Activated naive CD8-positive, alpha-beta T cell (primary cell): ENCODE measurements around the gene IGF2R.
"Not testable (repeated sequence)": the region's sequence is repeated elsewhere in the genome, so short reads cannot be mapped to it uniquely, and the experiment has no call there.

Experiments
- H3K27ac Mint-ChIP-seq: one replicate; pipeline ENCODE4 v1.8.0; 2021; ENCODE audit warnings: mixed read lengths
- H3K27me3 Mint-ChIP-seq: one replicate; pipeline ENCODE4 v1.8.0; 2021; ENCODE audit warnings: mixed read lengths
- H3K36me3 Mint-ChIP-seq: one replicate; pipeline ENCODE4 v1.8.0; 2021; ENCODE audit warnings: mixed read lengths
- H3K4me1 Mint-ChIP-seq: one replicate; pipeline ENCODE4 v1.8.0; 2021; ENCODE audit warnings: low read depth, mixed read lengths
- H3K4me3 Mint-ChIP-seq: one replicate; pipeline ENCODE4 v1.8.0; 2021; ENCODE audit warnings: mild to moderate bottlenecking, mixed read lengths
- H3K9me3 Mint-ChIP-seq: one replicate; pipeline ENCODE4 v1.8.0; 2021; ENCODE audit warnings: low read depth, mixed read lengths

IGF2R gene

DNA sequence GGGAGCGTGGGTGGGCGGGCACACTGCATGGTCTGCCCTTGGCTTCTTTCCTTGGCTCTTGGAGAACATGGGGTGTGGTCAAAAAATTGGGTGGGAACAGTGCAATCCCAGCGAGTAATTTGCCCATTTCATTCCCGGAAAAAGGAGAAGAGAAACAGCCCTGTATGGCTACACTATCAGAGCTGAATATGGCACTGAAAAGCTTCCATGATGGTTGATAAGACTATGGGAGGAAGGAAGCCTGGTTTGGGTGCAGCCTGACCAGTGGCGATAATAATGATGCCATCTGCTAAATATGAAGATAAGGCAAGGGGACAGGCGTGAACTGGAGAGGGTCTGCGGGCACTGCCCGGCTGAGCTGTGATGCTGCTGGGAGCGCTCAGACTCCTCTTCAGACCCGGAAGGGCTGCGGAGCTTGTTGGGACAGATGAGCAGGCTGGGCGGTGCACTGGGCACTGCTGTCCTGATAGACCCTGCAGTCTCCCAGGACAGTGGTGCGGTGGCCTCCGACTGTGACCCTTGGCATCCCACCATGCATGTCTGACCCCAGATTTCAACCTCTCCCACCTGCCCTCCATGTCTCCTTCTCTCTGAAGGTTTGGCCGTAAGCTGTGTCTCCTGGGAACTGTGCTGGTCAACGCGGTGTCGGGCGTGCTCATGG is 162.9 kb downstream of the IGF2R start:
- Mint-ChIP-seq H3K27ac (no peak overlapping the region), H3K9me3 (no peaks in the 10 kb centered on the region)

DNA sequence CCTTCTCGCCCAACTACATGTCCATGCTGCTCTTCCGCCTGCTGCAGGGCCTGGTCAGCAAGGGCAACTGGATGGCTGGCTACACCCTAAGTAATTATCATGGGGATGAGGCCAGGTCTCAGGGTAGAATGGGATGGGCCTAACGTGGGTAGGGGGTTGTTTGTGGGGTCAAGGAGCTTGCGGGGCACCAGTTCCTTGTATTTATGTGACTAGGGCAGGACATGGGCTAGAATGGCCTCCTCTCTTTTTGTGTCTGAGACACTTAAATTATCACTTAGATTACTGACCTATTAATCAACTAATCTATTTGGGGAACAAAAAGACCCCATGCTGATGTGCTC is 163.4 kb downstream of the IGF2R start:
- no peak overlapping the region for H3K27ac Mint-ChIP-seq

More for the DNA sequence above, 162.9 kb downstream of the IGF2R start:
- no peaks in the 10 kb centered on the region for H3K27me3 Mint-ChIP-seq
- no peak overlapping the region for H3K4me3 Mint-ChIP-seq
- H3K36me3 Mint-ChIP-seq: no peaks in the 10 kb centered on the region
- peaks cover 2% of the 10 kb centered on the region for H3K4me1 Mint-ChIP-seq

DNA sequence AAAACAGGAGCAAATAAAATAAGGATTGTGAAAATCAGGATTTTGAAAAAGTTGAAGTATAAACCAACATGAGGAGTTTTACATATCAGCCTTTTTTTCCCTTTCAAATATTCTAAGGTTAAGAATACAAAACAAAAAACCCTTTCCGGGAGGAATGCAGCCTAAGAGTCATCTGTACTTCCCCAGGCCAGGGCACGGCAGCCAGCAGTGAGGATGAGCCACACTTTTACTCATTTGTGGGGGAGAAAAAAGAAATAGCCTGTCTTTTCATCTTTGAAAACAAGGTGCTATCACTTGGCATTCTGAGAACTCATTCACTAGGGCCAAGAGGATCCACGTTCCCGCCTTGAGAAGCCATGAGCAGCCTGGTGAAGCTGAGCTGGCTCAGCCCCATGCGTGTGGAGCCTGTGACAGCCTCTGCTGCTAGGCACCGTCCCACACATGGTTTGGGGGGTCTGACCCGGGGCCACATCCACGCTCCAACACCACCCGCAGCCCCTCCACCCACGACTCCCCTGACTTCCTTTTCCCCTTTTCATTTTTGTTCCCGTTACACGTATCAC is 164.0 kb downstream of the IGF2R start:
- Mint-ChIP-seq H3K27ac (no peak overlapping the region), H3K36me3 (no peaks in the 10 kb centered on the region), H3K4me1 (peaks cover 2% of the 10 kb centered on the region), H3K27me3 (no peaks in the 10 kb centered on the region), H3K4me3 (no peak overlapping the region), H3K9me3 (no peaks in the 10 kb centered on the region)

More for the DNA sequence above, 163.4 kb downstream of the IGF2R start:
- no peaks in the 10 kb centered on the region for H3K27me3 Mint-ChIP-seq
- no peaks in the 10 kb centered on the region for H3K9me3 Mint-ChIP-seq
- peaks cover 2% of the 10 kb centered on the region for H3K4me1 Mint-ChIP-seq
- H3K4me3 Mint-ChIP-seq: no peak overlapping the region
- H3K36me3 Mint-ChIP-seq: no peaks in the 10 kb centered on the region

DNA sequence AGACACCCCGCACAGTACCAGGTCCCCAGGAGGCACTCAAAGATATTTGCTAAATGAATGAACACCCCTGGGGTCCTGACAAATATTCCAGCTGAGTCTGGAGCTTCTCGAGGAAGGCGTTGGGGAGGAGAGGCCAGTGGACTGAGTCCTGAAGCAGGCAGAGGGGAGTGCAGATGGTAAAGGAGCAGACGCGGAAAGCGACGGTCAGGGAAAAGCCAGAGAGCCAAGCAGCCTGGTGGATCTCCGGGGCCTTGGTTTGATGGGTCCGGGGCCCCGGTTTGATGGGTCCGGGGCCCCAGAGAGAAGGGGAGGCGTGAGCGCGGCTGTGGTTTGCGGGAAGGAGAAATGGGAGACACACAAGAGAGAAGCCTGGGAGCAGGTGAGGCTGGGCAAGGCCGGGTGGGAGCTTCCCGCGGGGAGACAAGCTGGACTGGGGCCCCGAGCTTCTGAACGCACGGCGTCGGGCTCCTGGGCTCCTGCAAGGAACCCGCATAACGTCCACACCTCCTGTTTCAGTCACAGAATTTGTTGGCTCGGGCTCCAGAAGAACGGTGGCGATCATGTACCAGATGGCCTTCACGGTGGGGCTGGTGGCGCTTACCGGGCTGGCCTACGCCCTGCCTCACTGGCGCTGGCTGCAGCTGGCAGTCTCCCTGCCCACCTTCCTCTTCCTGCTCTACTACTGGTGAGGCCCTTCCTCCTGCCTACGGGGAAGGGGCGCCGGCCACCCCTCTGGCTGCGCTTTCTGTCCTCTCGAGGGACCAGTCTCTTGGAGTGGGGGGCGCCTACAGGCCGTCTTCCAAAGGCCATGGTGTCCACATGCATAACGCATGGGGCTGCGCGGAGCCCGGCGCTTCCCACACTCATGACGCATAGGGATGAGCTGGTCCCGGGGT is 164.8 kb downstream of the IGF2R start:
- H3K4me1 Mint-ChIP-seq: peaks cover 9% of the 10 kb centered on the region
- no peaks in the 10 kb centered on the region for H3K36me3 Mint-ChIP-seq
- H3K27me3 Mint-ChIP-seq: peaks cover 3% of the 10 kb centered on the region
- H3K4me3 Mint-ChIP-seq: no peak overlapping the region
- no peaks in the 10 kb centered on the region for H3K9me3 Mint-ChIP-seq
- H3K27ac Mint-ChIP-seq: no peak overlapping the region

DNA sequence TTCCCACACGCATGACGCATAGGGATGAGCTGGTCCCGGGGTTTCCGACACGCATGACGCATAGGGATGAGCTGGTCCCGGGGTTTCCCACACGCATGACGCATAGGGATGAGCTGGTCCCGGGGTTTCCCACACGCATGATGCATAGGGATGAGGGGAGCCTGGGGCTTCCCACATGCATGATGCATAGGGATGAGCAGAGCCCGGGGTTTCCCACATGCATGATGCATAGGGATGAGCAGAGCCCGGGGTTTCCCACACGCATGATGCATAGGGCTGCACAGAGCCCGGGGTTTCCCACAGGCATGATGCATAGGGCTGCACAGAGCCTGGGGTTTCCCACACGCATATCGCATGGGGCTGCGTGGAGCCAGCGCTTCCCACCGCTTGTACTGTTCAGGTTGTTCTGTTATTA is 165.5 kb downstream of the IGF2R start:
- not testable (repeated sequence) for H3K27me3 Mint-ChIP-seq, H3K9me3 Mint-ChIP-seq, H3K4me3 Mint-ChIP-seq, H3K27ac Mint-ChIP-seq, H3K36me3 Mint-ChIP-seq
- H3K4me1 Mint-ChIP-seq: peaks cover 12% of the 10 kb centered on the region

DNA sequence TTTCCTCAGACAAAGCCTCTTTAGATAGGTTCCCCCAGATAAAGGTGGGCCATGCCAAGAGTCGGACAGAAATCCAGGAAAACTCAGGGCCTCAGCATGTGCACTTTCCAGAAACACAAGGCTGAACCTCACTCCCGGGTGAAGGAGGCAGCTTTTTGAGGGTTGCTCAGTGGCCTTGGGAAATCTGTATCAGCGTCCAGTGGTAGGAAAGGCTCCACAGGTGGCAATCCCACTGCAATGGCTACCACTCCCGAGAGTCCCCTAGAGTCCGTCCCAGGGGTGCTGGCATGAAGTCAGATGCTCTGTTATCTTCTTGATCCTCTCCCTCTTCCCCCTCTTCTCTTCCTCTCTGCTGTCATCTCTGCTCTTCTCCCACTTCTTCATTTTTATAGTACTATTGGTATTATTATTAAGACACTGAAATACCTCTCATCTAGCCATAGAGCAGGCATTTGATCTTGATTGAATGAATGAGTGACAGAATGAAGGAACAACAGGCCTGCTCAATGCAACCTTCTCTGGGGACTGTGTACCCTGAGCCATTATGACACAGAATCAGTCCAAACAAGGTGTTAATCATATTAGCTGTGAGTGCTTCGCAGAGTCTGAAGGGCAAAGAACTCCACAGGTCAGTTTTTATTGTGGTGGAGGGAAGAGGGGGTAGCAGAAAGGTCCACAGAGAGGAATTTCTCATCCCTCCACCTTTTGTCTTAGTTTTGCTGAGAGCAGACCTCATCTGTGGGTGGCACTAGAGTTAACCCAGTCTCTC is 166.1 kb downstream of the IGF2R start:
- Mint-ChIP-seq H3K27ac (peak overlapping the region; percentile 61), H3K9me3 (no peaks in the 10 kb centered on the region)

DNA sequence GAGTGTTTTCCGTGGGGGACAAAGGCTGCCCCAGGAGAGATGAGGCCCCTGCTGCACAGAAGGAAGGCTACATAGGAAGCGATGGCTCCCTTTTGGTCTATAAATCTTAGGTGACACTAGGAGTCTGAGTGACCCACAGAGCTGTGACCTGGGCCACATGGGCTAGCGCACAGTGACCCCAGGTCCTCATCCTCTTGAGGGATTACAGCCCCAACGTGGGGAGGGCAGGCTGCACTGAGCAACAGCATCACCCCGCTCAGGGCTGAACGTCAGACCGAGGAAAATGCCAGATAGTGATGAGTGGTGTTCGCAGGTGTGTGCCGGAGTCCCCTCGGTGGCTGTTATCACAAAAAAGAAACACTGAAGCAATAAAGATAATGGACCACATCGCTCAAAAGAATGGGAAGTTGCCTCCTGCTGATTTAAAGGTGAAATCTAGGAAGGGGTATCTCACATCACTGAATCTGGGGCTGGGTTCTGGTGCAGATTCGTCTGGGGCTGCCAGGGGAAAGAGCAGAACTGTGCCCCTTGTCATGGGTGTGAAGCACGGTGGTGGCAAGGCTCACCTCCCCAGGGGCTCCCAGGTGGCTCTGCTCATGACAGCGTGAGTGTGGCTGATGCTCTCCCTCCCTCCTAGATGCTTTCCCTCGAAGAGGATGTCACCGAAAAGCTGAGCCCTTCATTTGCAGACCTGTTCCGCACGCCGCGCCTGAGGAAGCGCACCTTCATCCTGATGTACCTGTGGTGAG is 167.2 kb downstream of the IGF2R start:
- H3K4me1 Mint-ChIP-seq: peaks cover 13% of the 10 kb centered on the region
- no peaks in the 10 kb centered on the region for H3K9me3 Mint-ChIP-seq
- no peaks in the 10 kb centered on the region for H3K36me3 Mint-ChIP-seq
- no peak overlapping the region for H3K27ac Mint-ChIP-seq
- peaks cover 3% of the 10 kb centered on the region for H3K27me3 Mint-ChIP-seq
- H3K4me3 Mint-ChIP-seq: no peak overlapping the region

More for the DNA sequence above, 166.1 kb downstream of the IGF2R start:
- H3K36me3 Mint-ChIP-seq: no peaks in the 10 kb centered on the region
- no peak overlapping the region for H3K4me3 Mint-ChIP-seq
- peaks cover 3% of the 10 kb centered on the region for H3K27me3 Mint-ChIP-seq
- peaks cover 13% of the 10 kb centered on the region for H3K4me1 Mint-ChIP-seq

DNA sequence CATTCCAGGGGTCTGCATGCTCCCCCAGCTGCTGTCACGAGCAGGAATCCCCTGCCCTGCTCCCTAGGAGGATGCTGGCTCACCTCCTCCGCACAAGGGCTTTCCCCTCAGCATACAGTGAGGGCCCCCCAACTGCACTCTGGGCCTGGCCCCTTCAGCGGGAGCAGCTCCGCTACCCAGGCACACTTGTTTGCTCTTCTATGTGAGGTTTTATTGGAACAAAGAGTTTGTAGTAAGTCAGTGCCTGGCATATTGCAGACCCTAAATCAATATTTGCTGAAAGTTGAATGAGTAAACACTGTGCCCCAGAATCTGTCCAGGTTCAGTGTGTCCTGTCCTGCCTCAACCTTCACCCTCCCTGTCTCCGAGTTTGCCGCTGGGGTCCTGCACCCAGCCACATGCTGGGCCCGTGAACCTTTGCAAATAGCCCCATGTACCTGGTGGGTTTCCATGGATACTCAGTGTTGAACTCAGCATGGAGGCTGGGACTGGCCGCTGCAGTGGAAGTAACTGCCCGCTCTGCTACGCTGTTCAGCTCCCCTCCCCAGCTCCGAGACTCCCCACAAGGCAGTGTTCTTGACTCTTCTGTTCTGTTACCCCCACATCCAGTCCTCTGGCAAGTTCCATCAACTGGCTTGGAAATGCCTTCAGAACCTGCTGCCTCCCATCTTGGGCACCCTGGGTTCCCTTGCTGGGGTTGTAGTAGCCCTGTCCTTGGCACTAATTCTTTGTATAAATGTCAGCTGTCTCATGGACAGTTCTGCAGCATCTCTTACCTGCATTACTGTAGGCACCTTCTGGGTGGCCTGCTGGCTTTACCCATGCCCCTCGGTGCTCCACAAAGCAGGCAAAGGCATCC is 168.5 kb downstream of the IGF2R start:
- H3K4me1 Mint-ChIP-seq: peaks cover 13% of the 10 kb centered on the region
- H3K27me3 Mint-ChIP-seq: peaks cover 3% of the 10 kb centered on the region
- no peak overlapping the region for H3K4me3 Mint-ChIP-seq
- no peaks in the 10 kb centered on the region for H3K9me3 Mint-ChIP-seq
- H3K27ac Mint-ChIP-seq: no peak overlapping the region
- no peaks in the 10 kb centered on the region for H3K36me3 Mint-ChIP-seq

DNA sequence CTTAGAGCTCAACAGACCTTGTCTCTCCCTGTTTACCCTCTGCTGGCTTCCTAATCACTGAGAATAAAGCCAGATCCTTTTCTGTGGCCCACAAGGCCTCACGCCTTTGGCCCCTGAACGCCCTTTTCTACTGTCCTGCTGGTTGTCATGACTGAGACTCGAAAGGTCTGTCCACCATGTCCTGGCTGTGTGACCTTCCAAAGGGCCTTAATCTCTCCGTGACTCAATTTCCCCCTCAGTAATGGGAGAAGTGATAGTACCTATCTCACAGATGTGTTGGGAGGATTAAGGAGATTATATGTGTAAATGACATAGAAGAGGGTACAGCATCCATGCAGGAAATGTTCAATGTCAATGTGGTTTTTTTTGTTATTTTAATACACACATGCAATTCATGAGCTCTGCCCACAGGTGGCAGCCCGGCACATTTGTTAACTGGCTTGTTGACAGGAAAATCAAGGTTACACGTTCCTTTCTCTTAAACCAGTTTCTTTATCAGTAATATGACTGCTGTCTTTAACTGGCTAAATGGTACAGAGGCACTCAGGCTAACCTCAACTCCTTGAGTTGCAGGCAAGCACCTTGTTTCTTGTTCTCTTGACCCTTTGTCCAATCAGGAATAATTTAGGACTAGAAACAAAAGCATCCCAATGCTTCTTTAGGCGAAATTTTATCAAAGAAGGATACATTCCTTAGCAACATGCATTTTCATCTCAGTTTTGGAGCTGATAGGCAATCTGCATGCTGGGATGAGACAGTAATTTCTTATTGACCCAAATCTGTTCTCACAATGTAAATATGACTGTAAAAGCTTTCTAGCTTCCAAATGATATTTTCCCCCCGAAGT is 169.3 kb downstream of the IGF2R start:
- H3K4me3 Mint-ChIP-seq: no peak overlapping the region
- H3K27me3 Mint-ChIP-seq: peaks cover 3% of the 10 kb centered on the region
- H3K27ac Mint-ChIP-seq: no peak overlapping the region
- H3K4me1 Mint-ChIP-seq: peaks cover 11% of the 10 kb centered on the region
- H3K36me3 Mint-ChIP-seq: no peaks in the 10 kb centered on the region
- no peaks in the 10 kb centered on the region for H3K9me3 Mint-ChIP-seq

DNA sequence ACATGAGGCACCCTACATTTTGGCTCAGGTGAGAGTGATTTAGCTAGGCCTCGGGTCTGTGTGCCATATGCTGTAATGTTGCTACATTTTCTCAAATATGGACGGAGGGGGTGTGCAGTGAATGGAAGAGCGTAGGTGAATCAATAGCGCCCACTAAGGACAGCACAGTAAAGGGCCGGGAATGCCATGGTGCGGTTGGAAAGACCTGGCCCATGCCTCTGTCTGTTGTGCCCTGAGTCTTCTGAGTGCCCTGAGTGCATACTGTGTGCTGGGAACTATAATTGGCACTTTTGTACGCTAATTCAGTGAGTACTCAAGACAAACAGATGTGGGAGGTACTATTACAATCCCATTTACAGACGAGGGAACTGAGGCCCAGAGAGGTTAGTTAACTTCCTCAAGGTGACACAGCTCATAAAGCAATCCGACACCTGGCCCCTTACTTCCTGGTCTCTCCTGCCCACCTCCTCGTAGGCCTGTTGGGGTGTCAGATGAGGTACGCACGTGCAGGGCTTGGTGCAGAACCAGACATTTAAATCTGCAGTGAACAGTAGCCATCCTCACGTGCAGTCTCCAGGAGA is 170.0 kb downstream of the IGF2R start:
- H3K4me1 Mint-ChIP-seq: peaks cover 11% of the 10 kb centered on the region
- H3K4me3 Mint-ChIP-seq: no peak overlapping the region
- H3K27ac Mint-ChIP-seq: no peak overlapping the region
- H3K36me3 Mint-ChIP-seq: no peaks in the 10 kb centered on the region
- peaks cover 3% of the 10 kb centered on the region for H3K27me3 Mint-ChIP-seq
- no peaks in the 10 kb centered on the region for H3K9me3 Mint-ChIP-seq

DNA sequence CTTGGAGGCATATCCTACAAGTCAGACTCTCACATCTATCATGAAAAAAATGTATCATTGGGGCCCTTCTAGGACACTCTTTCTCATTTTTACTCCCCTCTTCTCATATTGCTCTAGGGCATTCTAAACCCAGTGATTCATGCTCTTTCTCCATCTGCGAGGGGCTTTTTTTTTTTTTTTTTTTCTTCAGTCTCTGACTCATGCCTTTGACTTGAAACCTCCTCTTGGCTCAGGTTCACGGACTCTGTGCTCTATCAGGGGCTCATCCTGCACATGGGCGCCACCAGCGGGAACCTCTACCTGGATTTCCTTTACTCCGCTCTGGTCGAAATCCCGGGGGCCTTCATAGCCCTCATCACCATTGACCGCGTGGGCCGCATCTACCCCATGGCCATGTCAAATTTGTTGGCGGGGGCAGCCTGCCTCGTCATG is 170.6 kb downstream of the IGF2R start:
- peaks cover 11% of the 10 kb centered on the region for H3K4me1 Mint-ChIP-seq
- peaks cover 3% of the 10 kb centered on the region for H3K27me3 Mint-ChIP-seq
- no peak overlapping the region for H3K27ac Mint-ChIP-seq
- peaks cover 2% of the 10 kb centered on the region for H3K36me3 Mint-ChIP-seq
- H3K4me3 Mint-ChIP-seq: no peak overlapping the region
- no peaks in the 10 kb centered on the region for H3K9me3 Mint-ChIP-seq

DNA sequence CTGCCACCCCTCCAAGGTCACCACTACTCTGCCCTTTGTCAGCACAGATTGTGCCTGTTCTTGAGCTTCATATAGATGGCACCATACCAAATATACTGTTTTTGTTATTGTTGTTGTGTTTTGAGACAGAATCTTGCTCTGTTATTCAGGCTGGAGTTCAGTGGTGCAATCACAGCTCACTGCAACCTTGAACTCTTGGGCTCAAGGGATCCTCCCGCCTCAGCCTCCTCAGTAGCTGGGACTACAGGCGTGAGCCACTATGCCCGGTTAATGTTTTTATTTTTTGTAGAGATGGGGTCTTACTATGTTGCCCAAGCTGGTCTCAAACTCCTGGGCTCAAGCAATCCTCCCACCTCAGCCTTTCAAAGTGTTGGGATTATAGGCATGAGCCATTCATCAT is 171.6 kb downstream of the IGF2R start:
- not testable (repeated sequence) for H3K27ac Mint-ChIP-seq, H3K36me3 Mint-ChIP-seq, H3K27me3 Mint-ChIP-seq, H3K9me3 Mint-ChIP-seq, H3K4me3 Mint-ChIP-seq
- H3K4me1 Mint-ChIP-seq: peaks cover 11% of the 10 kb centered on the region
